Measurements from ENCODE around the gene DMXL1.

DMXL1 gene, protein sequence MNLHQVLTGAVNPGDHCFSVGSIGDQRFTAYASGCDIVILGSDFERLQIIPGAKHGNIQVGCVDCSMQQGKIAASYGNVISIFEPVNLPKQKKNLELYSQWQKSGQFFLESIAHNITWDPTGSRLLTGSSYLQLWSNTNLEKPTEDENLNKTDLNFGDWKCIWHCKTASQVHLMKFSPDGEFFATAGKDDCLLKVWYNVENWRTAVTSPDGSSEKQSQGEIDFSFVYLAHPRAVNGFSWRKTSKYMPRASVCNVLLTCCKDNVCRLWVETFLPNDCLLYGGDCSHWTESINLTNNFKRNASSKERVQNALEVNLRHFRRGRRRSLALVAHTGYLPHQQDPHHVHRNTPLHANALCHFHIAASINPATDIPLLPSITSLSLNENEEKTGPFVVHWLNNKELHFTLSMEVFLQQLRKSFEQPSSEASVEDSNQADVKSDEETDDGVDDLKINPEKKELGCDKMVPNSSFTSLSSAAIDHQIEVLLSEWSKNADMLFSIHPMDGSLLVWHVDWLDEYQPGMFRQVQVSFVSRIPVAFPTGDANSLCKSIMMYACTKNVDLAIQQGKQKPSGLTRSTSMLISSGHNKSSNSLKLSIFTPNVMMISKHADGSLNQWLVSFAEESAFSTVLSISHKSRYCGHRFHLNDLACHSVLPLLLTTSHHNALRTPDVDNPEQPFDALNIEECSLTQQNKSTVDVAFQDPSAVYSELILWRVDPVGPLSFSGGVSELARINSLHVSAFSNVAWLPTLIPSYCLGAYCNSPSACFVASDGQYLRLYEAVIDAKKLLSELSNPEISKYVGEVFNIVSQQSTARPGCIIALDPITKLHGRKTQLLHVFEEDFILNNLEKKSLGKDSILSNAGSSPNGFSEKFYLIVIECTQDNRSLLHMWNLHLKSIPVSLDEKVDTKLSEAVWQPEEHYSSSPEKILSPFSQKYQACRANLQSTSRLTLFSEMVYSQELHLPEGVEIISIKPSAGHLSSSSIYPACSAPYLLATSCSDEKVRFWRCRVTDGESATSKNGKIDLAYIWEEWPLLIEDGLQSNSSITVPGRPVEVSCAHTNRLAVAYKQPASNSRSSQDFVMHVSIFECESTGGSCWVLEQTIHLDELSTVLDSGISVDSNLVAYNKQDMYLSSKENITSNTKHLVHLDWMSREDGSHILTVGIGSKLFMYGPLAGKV (N-terminal part only)

DNA sequence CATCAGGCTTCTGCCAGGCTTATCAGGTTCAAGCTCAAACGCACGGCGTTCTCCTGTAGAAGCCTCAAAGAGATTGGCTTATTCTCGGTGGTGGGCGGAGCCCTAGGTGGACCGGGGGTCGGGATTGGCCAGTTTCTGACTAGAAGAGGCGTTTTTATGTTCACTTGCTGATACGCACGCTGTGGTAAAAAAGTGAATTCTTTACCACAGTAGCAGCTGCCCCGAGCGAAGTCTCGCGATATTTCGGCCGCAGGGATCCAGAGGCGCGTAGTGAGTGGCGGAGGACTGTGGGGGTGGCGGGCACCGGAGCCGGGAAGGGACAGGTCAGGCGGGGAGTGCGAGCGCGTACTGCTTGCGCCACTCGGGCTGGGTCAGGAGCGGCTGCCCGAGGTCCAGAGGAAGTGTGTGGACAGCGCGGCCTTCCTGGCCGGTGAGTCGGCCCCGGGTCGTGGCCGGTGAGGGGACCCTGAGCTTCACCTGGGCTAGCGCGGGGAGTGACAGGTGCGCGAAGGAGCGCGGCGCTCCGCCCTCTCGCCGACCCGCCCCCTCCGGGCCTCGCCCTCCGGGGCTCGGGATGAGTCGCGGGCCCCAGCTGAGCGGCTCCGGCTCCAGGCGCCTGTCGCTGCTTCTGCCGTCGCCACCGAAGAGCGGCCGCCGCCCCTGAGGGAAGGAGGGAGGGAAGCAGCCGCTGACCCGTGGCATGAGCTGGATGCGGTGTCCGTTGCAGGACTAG is at the start of gene DMXL1:
TSS of gene DMXL1 (plus strand) at position 260 of the 733 bp plus-strand sequence. CDS start 483 bp downstream, outside the sequence.
- DNase-seq = peak; percentile 98

DNA sequence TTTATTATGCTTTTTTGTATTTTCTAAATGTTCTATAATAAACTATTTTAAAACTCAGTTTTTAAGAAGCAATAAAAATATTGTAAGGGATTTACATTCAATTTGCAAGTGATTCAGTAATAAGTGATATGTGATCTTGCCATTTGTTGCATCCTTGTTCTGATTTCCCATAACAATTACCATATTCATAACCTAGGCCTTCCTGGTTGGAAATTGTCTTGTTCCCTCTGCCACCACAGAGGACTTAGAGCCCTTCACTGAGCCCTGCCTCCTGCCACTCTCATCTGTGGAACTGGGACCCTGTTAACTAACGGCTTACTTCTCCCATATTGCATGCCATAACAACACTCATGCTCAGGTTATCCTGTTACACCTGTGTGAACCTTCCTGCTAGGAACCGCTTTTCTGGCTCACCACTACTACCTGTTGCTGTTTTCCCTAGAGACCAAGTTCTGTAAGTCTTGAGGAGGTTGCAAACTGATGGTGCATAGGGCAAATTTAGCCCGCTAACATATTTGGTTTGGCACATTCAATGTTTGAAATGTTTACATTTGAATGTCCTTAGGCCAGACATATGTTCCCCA is 49.6 kb upstream of the DMXL1 start:
- no peak for DNase-seq

DNA sequence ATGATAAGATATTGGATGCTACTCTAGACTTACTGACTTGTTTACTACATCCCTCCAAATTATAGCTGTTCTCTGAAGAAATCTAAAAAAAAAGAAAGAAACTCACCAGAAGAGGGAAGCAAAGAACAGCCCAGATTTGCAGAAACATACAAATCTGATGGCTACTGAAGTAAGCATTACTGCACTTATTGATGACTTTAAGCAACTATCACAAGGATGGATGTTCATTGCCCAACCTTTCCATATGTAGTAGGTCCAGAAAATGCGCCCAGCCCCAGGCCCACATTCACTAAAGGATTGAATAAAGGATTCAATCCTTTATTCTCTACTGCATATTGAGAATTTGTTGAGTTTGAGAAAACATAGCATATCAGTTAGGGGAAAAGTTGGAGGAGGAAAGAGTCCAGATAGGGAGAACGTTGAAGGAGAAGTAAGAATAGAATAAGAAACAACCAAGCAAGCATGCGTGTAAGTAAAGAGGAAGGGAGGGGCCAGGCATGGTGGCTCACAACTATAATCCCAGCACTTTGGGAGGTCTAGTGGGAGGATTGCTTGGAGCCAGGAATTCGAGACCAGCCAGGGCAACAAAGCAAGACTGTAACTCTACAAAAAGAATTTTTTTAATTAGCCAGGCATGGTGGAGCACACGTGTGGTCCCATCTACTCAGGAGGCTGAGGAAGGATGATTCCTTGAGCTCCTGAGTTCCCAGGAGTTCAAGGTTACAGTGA is 48.7 kb upstream of the DMXL1 start:
- no peak for DNase-seq

DNA sequence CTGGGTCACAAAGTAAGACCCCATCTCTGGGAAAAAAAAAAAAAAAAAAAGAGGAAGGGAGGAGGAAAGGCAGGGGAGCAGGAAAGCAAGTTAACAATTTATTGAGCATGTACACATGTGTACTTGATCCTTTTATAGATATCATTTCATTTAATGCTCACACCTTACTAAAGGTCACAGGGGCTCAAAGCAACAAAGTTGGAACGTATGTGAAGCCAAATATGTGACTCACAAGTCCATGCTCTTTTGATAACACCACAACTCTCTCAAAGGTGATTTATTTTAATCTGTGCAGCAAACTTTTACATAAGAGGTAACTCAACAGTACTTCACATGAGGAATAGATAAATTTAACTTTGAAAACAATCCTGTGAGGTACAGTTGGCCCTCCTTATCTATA is 48.1 kb upstream of the DMXL1 start:
- DNase-seq = no peak

DNA sequence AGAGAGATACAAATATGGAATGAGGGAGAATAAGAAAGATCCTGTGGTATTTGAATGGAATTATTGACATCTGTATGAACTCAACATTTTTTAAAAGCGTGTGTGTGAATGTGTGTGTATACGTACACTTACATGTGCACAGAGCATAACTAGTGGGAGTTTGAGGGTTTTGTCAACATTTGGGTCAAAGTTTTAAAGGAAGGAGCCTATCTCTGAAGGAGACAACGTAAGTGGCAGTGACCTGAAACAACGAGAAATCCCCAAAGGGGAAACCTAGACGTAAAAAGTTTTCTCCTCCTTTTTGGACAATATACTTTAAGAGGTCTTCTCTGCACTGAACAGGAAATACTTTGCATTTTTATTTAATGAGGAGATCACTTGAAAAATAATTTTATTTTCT is 42.3 kb upstream of the DMXL1 start:
- no peak for DNase-seq

DNA sequence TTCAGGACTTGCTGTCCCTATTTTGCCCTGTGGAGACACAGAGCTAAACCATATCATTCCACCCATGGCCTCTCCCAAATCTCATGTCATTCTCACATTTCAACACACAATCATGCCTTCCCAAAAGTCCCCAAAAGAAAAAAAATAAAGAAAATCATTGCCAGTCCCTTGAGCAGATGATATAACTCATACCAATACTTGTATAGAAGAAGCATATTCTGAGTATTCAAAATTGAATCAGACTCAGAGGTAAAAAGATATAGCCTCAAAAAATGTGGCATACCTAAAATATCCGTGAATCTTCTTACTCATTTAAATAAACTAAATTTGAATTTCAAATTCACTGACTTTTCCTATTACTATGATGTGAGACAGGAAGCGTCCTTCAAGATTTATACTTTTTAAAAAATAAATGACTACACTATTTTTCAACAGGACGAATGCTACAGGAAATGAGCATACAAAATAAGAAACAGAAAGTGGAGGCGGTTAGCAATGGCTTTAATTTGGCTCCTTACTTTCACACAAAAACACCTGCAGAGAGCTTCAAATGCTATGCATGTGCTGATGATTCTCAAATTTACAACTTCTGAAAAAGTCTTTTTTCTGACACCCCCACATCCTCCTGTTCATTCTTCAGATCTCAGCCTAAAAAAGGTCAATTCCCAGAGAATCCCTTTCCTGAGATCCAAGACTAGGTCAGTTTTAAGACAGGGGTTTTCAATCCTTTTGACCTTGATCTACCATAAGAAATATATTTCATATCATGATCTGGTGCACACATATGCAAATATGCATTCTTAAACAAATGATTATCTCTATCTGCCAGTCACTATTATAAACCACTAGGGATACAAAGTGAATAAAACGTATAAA is 39.6 kb upstream of the DMXL1 start:
- no peak for DNase-seq

DNA sequence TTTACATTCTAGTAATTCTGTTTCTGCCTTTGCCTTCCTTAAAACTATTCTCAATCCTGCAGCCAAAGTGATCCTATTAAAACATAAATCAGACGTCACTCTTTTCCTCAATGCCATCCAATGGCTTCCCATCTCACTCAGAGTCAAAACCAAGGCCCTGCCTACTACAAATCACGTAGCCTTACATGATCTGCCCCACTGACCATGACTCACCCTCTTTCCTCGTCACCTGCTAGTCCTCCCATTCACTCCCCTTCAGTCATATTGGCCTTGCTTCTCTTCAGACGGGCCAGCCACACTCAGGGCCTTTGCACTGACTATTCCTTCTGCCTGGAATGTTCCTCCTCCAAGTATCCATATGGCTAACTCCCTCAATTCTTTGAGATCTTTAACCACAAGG is 39.0 kb upstream of the DMXL1 start:
- DNase-seq = no peak

DNA sequence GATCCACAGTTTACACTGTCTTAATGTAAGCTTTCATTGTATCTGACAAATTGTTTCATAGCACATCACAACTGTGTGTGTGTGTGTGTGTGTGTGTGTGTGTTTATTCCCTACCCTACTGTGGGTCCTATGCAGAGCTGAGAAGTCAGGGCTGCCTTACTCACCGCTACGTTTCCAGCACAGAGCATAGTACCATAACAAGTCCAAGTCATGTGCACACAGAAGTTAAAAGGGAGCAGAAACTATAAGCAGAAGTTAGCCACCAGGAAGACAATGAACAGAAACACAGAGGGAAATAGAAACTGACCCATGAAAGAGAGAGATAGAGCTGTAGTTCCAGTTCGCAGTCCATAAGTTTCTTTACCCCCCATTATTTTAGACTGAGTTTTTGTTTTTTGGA is 38.2 kb upstream of the DMXL1 start:
- DNase-seq = no peak

DNA sequence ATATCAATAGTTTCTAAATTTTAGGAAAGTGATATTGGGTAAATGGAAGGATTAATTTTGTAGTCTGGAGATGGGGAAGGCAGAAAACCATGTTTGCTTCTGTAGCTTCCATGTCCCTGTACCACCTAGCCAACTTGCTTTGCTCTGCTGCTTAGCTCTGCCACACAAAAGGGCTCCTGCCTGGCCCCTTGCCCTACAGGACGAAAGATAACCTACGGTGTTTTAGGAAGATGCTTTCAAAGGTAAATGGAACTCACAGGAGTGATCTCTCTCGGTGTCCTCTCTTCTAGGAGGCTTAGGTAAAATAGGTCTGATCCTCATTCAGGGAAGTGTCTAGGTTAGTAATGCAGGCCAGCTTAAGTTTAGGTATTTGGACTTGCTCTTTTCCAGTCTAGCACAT is 37.8 kb upstream of the DMXL1 start:
- no peak for DNase-seq

DNA sequence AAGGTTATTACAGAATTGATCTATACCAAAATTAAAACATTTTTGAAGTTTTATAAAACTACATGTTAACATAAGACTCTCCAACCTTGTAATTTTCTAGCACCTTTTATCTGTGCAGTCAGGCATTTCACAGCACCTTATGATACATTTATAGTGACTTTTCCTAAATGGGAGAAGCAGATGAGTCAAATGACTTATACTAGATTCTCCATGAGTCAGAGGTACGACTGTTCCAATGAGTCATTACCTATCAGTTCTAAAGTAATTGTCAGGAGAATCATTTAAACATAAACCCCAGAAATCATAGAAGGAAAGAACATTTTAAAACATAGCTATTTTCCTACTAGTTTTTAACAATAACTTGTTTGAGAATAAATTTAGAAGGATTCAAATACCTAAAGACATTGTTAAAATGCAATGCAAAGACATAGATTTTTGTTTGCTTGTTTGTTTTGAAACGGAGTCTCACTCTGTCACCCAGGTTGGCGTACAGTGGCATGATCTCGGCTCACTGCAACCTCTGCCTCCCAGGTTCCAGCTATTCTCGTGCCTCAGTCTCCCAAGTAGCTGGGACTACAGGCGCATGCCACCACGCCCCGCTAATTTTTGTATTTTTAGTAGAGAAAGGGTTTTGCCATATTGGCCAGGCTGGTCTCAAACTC is 34.7 kb upstream of the DMXL1 start:
- DNase-seq = no peak

DNA sequence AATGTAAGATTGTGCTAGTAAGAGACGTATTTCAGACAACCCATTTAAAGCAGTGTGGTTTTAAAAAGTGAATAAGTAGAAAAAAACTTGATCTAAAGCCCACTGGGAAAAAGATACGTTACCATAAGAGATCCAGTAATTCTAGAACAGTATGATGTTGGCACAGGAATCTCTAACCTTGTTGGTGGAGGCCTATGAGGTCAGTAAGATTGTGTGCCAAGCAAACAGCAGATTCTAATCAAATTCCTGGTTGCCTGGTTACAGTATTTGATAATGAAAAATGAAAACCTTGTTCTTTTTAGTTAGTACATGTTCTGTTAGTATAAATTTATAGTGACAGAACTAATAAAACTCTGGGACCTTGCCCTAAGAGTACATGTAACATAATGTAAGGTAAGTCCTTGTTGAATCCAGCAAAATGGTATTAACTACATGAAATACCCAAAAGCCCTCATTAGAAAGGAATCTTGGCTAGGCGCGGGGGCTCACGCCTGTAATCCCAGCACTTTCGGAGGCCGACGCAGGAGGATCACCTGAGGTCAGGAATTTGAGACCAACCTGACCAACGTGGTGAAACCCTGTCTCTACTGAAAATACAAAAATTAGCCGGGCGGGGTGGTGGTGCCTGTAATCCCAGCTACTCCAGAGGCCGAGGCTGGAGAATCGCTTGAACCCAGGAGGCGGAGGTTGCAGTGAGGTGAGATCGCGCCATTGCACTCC is 33.2 kb upstream of the DMXL1 start:
- no peak for DNase-seq

DNA sequence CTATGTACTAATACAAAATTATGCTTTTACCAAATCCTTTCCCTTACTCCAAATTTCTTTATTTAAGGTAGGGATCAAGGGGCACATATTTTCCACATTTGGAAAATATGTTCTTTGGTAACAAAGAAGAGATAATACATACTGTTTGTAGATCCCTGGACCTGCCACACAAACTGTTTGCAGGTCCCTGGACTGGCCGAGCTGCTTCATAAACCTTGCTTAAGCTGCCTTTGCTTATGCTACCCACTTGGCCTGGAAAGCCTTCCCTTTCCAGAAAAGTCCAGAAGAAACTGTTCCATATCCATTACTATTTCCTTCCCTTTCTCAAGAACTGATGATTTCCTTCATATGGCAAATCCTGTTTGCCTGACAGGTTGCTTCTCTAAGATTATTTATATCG is 22.6 kb upstream of the DMXL1 start:
- DNase-seq = no peak

DNA sequence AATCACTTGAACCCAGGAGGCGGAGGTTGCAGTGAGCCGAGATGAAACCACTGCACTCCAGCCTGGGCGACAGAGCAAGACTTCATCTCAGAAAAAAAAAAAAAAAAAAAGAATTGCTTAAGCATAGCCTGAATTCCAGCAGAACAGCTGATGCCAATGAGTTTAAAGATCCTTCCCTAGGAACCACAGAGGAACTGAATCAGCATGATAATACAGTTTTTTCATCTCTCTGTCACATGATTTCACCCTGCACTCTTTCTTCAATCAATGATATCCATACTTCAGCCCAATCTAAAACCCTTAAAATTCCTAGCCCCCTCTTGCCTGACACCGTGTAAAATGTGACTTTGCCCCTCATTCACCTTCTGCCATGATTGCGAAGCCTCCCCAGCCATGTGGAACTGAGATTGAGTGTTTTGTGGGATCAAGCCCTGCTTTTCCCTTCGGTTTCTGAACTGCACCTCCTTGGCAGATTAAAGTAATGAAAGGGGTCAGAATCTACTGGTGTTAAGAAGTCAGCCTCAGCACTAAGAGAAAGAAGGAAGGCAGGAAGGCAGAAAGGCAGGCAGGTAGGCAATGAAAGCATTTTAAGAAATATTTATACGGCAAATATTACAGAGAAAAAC is 20.9 kb upstream of the DMXL1 start:
- DNase-seq = no peak

DNA sequence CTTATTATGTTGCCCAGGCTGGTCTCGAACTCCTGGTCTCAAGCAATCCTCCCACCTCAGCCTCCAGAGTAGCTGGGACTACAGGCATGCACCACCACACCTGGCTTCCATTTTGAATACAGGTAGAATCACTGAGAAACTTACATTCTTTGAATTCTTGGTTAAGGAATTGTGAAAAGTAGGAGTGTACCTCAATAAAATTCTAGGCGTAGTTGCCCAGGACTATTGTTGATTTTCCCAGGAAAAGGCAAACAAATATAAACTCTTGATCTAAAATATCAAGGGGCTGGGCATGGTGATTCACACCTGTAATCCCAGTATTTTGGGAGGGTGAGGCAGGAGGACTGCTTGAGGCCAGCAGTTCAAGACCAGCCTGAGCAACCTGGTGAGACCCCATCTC is 16.8 kb upstream of the DMXL1 start:
- DNase-seq = no peak

DNA sequence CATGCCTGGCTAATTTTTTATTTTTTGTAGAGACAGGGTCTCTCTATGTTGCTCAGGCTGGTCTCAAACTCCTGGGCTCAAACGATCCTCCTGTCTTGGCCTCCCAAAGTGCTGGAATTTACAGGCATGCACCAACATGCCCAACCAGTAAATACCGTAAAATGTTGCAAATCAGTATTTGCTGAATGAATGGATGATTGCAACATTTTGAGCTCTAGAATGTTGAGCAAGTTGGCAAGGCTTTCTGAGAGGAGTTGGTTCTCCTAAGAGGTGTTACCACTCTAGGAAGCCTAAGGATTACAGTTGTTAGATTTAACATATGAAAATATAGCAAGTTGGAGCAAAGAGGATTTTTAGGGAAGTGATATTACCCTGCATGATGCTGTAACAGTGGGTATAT is 15.6 kb upstream of the DMXL1 start:
- DNase-seq = no peak

DNA sequence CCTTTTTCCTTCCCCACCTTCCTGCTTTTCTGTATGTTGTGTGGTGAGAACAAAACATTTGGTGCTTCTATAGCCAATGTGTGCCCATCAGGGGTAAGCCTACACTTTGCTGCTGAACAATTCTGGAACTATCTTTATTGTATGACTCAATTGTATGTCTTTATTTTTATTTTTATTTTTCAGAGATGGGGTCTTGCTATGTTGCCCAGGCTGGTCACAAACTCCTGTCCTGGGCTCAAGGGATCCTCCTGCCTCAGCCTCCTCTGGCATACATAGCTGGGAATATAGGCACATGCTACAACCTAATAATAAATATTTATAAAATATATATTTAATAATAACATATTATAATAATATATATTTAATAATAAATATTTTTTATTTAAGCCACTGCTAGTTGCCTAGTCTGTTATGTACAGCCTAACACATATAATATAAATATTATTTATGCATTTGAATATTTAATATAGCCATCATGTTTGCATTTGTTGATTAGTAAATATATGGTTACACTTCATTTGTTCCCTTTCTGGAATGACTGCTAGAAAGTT is 11.8 kb upstream of the DMXL1 start:
- DNase-seq = no peak

DNA sequence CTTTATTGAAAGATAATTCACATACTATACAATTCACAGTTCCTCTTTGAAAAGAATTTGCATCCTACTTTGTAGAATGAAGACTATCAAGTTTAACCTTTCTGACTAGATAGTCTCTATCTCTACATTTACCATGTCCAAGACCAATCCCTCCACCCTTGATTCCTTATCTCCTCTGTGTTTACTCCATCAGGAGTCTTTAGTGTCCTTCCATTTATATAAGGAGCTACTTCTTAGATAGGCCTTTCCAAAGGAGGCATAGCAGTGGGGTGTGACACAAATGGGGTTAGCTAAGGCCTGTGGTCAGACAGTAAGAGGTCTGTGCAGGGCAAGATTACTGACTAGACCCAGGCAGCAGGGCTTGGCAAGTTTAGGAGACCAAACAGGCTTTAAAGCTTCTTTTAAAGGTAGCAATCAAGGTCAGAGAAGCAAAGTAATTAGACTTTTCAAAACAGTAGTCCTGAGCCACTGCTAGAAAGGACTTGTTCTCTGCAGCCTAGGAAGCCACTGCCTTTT is 11.1 kb upstream of the DMXL1 start:
- no peak for DNase-seq

Data from activated CD8-positive, alpha-beta memory T cell treated with anti-CD3 and anti-CD28 coated beads for 24 hours (primary cell).